Gastroesophageal sphincter (tissue), 4 donors: ENCODE data around the gene THADA. TPM values are rescaled to one million over a fixed set of nuclear protein-coding genes. Genes with fewer than 3 reads are reported as not detected.
A peak's percentile ranks its signal among the peaks of the same experiment; 100 is the strongest.

Source experiments
- ATAC-seq: fragments of 150-250 bp; one replicate; pipeline ENCODE4 v1.9.1; 2016; ENCODE audit warnings: mild to moderate bottlenecking, moderate library complexity
- H3K27ac ChIP-seq, 4 donors: fragments of 200-600 bp; sonication (generic) in 3 of 4; 1 replicate in 3 of 4; 2 replicates in 1 of 4; pipeline ENCODE4 v1.5.1; 2016 to 2019
- H3K27me3 ChIP-seq: fragments of 200-600 bp; sonication (generic); one replicate; pipeline ENCODE4 v1.5.1; 2019
- H3K36me3 ChIP-seq, 2 donors: fragments of 200-600 bp; sonication (generic); one replicate each; pipeline ENCODE4 v1.5.1; 2019; ENCODE audit warnings: control low read depth in 1 of 2
- H3K4me1 ChIP-seq, 3 donors: fragments of 200-600 bp; sonication (generic); 1 replicate in 2 of 3; 2 replicates in 1 of 3; pipeline ENCODE4 v1.5.1; 2016 to 2019; ENCODE audit warnings: control low read depth in 2 of 3
- H3K4me3 ChIP-seq, 2 donors: fragments of 200-600 bp; sonication (generic); one replicate each; pipeline ENCODE4 v1.5.1; 2019; ENCODE audit warnings: mild to moderate bottlenecking in 1 of 2, moderate library complexity in 1 of 2
- H3K9me3 ChIP-seq, 3 donors: fragments of 200-600 bp; sonication (generic); one replicate each; pipeline ENCODE4 v1.5.1; 2017 to 2019; ENCODE audit warnings: control low read depth in 2 of 3
- CTCF ChIP-seq, 4 experiments: fragments of 200-600 bp in 2 of 4; fragments of 450-650 bp in 2 of 4; sonication (generic) in 1 of 4; IDR thresholded peaks; one replicate each; pipeline ENCODE4 v1.5.1; 2017 to 2019; ENCODE audit warnings: antibody characterized with exemption in 4 of 4, mild to moderate bottlenecking in 2 of 4, moderate library complexity in 2 of 4
- EP300 ChIP-seq: sonication (generic); formaldehyde crosslinking; IDR thresholded peaks from one replicate; pipeline ENCODE4 v1.6.1; 2017; ENCODE audit warnings: antibody characterized with exemption, mild to moderate bottlenecking
- POLR2A ChIP-seq, 2 donors: fragments of 450-650 bp; IDR thresholded peaks; one replicate each; pipeline ENCODE4 v1.6.1; 2017; ENCODE audit warnings: antibody characterized with exemption in 2 of 2, mild to moderate bottlenecking in 2 of 2, moderate library complexity in 1 of 2
- POLR2AphosphoS5 ChIP-seq: sonication (generic); formaldehyde crosslinking; IDR thresholded peaks from one replicate; pipeline ENCODE4 v1.6.1; 2017; ENCODE audit warnings: antibody characterized with exemption
- WGBS, 2 donors: methylation state at CpG; one replicate each; pipeline ENCODE4 v1.1.5; 2018; ENCODE audit warnings: low coverage in 1 of 2; 5-methylcytosine and 5-hydroxymethylcytosine counted together
- total RNA-seq, 4 donors: library from RNA; depleted of rRNA; stranded (reverse); fragments of >200 nt; gene quantifications; one replicate each; pipeline ENCODE4 v1.1.0, GENCODE V29; 2016

THADA gene
- total RNA-seq, 4 donors from 2014 or later = 19.7 to 34.4 (median 22.3) TPM

GRCh38 chr2:43238813-43239212, 357.0 kb downstream of the THADA start:
- H3K27me3 ChIP-seq = no peaks in the 10 kb centered on the region
- ATAC-seq = no peak
- no peaks in the 10 kb centered on the region for H3K36me3 ChIP-seq
- H3K4me1 ChIP-seq = peaks cover 0 to 25% (median 4%) of the 10 kb centered on the region in 3 donors
- TF ChIP-seq EP300 = no peak
- no peak for TF ChIP-seq CTCF (IDR thresholded peaks at IDR 0.05)
- no peak for TF ChIP-seq POLR2A (IDR thresholded peaks at IDR 0.05)
- no peak for TF ChIP-seq POLR2AphosphoS5
- peak overlapping the region in 3 of 4 donors; percentile 24 to 36 (median 35) for H3K27ac ChIP-seq
- no peaks in the 10 kb centered on the region for H3K9me3 ChIP-seq
- WGBS, 2 donors = 90 to 100% methylated on average over 2 to 3 of the region's 3 CpGs
- no peak overlapping the region for H3K4me3 ChIP-seq

DNA sequence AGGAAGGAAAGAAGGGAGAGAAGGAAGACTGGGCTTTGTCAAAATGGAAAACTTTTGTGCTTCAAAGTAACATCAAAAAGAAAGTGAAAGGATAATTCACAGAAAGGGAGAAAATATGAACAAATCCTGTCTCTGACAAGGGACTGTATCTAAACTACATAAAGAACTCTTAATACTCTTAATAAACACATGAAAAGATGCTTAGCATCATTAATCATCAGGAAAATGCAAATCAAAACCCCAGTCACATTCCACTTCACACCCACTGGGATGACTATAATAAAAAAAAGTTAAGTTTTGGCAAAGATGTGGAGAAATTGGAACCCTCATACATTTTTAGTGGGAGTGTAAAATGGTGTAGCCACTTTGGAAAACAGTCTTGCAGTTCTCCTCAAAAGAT, 357.7 kb downstream of the THADA start:
- no peak overlapping the region for H3K4me3 ChIP-seq
- TF ChIP-seq EP300 (no peak), POLR2A (IDR thresholded peaks at IDR 0.05) (no peak), POLR2AphosphoS5 (no peak), CTCF (IDR thresholded peaks at IDR 0.05) (no peak)
- ATAC-seq = no peak
- H3K27me3 ChIP-seq = no peaks in the 10 kb centered on the region
- H3K4me1 ChIP-seq = peaks cover 0 to 29% (median 4%) of the 10 kb centered on the region in 3 donors
- H3K9me3 ChIP-seq = no peaks in the 10 kb centered on the region
- peak overlapping the region in 2 of 4 donors; percentile 35 to 36 for H3K27ac ChIP-seq
- H3K36me3 ChIP-seq = no peaks in the 10 kb centered on the region

GRCh38 chr2:43233218-43234212, 362.3 kb downstream of the THADA start:
- peaks cover 0 to 62% (median 10%) of the 10 kb centered on the region in 3 donors for H3K4me1 ChIP-seq
- peak overlapping the region in 1 of 4 donors; percentile 11 for H3K27ac ChIP-seq
- 70 to 82% methylated on average over 5 to 8 of the region's 9 CpGs for WGBS, 2 donors
- no peak overlapping the region for H3K4me3 ChIP-seq
- H3K9me3 ChIP-seq = no peaks in the 10 kb centered on the region
- TF ChIP-seq POLR2A (IDR thresholded peaks at IDR 0.05) (no peak), EP300 (no peak), POLR2AphosphoS5 (no peak), CTCF (IDR thresholded peaks at IDR 0.05) (no peak)
- no peaks in the 10 kb centered on the region for H3K27me3 ChIP-seq
- H3K36me3 ChIP-seq = peaks cover 0 to 30% of the 10 kb centered on the region in 2 donors
- ATAC-seq = no peak

GRCh38 chr2:43230951-43231827, 364.6 kb downstream of the THADA start:
- Histone ChIP-seq H3K27ac (peak overlapping the region in 3 of 4 donors; percentile 4 to 11 (median 5)), H3K4me3 (no peak overlapping the region), H3K9me3 (no peaks in the 10 kb centered on the region), H3K4me1 (peaks cover 5 to 58% (median 17%) of the 10 kb centered on the region in 3 donors), H3K27me3 (no peaks in the 10 kb centered on the region), H3K36me3 (peaks cover 0 to 30% of the 10 kb centered on the region in 2 donors)
- WGBS, 2 donors = 82 to 83% methylated on average over 3 to 7 of the region's 7 CpGs
- no peak for ATAC-seq
- TF ChIP-seq CTCF (IDR thresholded peaks at IDR 0.05) (no peak), POLR2A (IDR thresholded peaks at IDR 0.05) (no peak), EP300 (no peak), POLR2AphosphoS5 (no peak)
